Kasumi-1 (cell line): ENCODE results near the gene MELK.
"Not testable (repeated sequence)": the region's sequence is repeated elsewhere in the genome, so short reads cannot be mapped to it uniquely, and the experiment has no call there.

Experiments used
- DNase-seq, 2 experiments: peaks; one replicate each; lab custom pipeline; 2025; lab: John Stamatoyannopoulos, UW

MELK gene

GRCh38 chr9:36572515-36573418 is at the start of gene MELK:
MELK (plus strand) TSS chr9:36572895; CDS start chr9:36581682, 8,787 bp downstream.
- DNase-seq: peak; percentile 63 to 69

GRCh38 chr9:36530224-36530623 is 42.5 kb upstream of the MELK start:
- DNase-seq: no peak

- no peak for DNase-seq
Observed at GRCh38 chr9:36532353-36532752, 40.3 kb upstream of the MELK start.

- not testable (repeated sequence) for DNase-seq
Observed at GRCh38 chr9:36533726-36534125, 39.0 kb upstream of the MELK start.

- no peak for DNase-seq
Observed at GRCh38 chr9:36535107-36535506, 37.6 kb upstream of the MELK start.

GRCh38 chr9:36537861-36538260 is 34.8 kb upstream of the MELK start:
- DNase-seq: no peak

GRCh38 chr9:36542355-36542754 is 30.3 kb upstream of the MELK start:
- DNase-seq: no peak

- no peak for DNase-seq
Observed at GRCh38 chr9:36543916-36544315, 28.8 kb upstream of the MELK start.

- no peak for DNase-seq
Observed at GRCh38 chr9:36547598-36547997, 25.1 kb upstream of the MELK start.

- DNase-seq: no peak
Observed at GRCh38 chr9:36548454-36548853, 24.2 kb upstream of the MELK start.

- no peak for DNase-seq
Observed at GRCh38 chr9:36550135-36550534, 22.6 kb upstream of the MELK start.

GRCh38 chr9:36550631-36551098 is 22.0 kb upstream of the MELK start:
- DNase-seq: not testable (repeated sequence)

GRCh38 chr9:36551129-36551528 is 21.6 kb upstream of the MELK start:
- no peak for DNase-seq

GRCh38 chr9:36551910-36552309 is 20.8 kb upstream of the MELK start:
- no peak for DNase-seq

- DNase-seq: no peak
Observed at GRCh38 chr9:36559036-36559695, 13.5 kb upstream of the MELK start.

GRCh38 chr9:36560771-36561170 is 11.9 kb upstream of the MELK start:
- no peak for DNase-seq

GRCh38 chr9:36562801-36563200 is 9.9 kb upstream of the MELK start:
- not testable (repeated sequence) for DNase-seq

- DNase-seq: no peak
Observed at GRCh38 chr9:36566813-36567221, 5.9 kb upstream of the MELK start.

GRCh38 chr9:36568681-36569080 is 4.0 kb upstream of the MELK start:
- DNase-seq: not testable (repeated sequence)

GRCh38 chr9:36571333-36571732 is 1.4 kb upstream of the MELK start:
- no peak for DNase-seq

GRCh38 chr9:36574045-36574444 is 1.4 kb downstream of the MELK start:
- not testable (repeated sequence) for DNase-seq

- DNase-seq: no peak
Observed at GRCh38 chr9:36575411-36575882, 2.8 kb downstream of the MELK start.

GRCh38 chr9:36576866-36577265 is 4.2 kb downstream of the MELK start:
- DNase-seq: no peak
